HG03521 (cell line): ENCODE results near the gene H2BW1.
"Not testable (repeated sequence)": the region's sequence is repeated elsewhere in the genome, so short reads cannot be mapped to it uniquely, and the experiment has no call there.

Experiments used
- ATAC-seq: cut with Tn5 transposase; IDR thresholded peaks from one replicate; pipeline ENCODE4 v1.9.1; 2021; ENCODE audit warnings: mild to moderate bottlenecking, moderate library complexity; ENCODE audit not compliant: unreplicated experiment

The H2BW1 gene

GRCh38 chrX:104013606-104014005 lies at the start of gene H2BW1:
TSS of gene H2BW1 (minus strand) at chrX:104013708. CDS start at chrX:104013576, 132 bp downstream.
- no peak for ATAC-seq

GRCh38 chrX:104062636-104063035 lies 49.1 kb upstream of the H2BW1 start:
- ATAC-seq: not testable (repeated sequence)

- not testable (repeated sequence) for ATAC-seq
Measured at GRCh38 chrX:104054956-104055355, 41.4 kb upstream of the H2BW1 start.

GRCh38 chrX:104047171-104047570 lies 33.7 kb upstream of the H2BW1 start:
- ATAC-seq: no peak

GRCh38 chrX:104045642-104046041 lies 32.1 kb upstream of the H2BW1 start:
- ATAC-seq: no peak

GRCh38 chrX:104041003-104041402 lies 27.5 kb upstream of the H2BW1 start:
- ATAC-seq: no peak

- ATAC-seq: no peak
Measured at GRCh38 chrX:104039689-104040505, 26.4 kb upstream of the H2BW1 start, which contains the start of gene H2BW2. TSS of gene H2BW2 (plus strand) at chrX:104039956. CDS start at chrX:104039995, 39 bp downstream.

- no peak for ATAC-seq
Measured at GRCh38 chrX:104018126-104018525, 4.6 kb upstream of the H2BW1 start.

- ATAC-seq: not testable (repeated sequence)
Measured at GRCh38 chrX:104015576-104015975, 2.1 kb upstream of the H2BW1 start.

- no peak for ATAC-seq
Measured at GRCh38 chrX:104013158-104013557, 350 bp downstream of the H2BW1 start.

GRCh38 chrX:104008831-104009230 lies 4.7 kb downstream of the H2BW1 start:
- no peak for ATAC-seq

- ATAC-seq: no peak
Measured at GRCh38 chrX:103999234-103999633, 14.3 kb downstream of the H2BW1 start.

- not testable (repeated sequence) for ATAC-seq
Measured at GRCh38 chrX:103983508-103983907, 30.0 kb downstream of the H2BW1 start.

- ATAC-seq: peak; percentile 100
Measured at GRCh38 chrX:103962411-103963278, 50.9 kb downstream of the H2BW1 start, which contains the start of gene TMSB15B. TSS of gene TMSB15B (plus strand) at chrX:103962627.
